ENCODE results near the gene HCRT. TPM values are rescaled to one million over a fixed set of nuclear protein-coding genes. Genes with fewer than 3 reads are reported as not detected.

The HCRT gene
- total and polyA plus RNA-seq, 5 experiments from 2014 or later: not detected

DNA sequence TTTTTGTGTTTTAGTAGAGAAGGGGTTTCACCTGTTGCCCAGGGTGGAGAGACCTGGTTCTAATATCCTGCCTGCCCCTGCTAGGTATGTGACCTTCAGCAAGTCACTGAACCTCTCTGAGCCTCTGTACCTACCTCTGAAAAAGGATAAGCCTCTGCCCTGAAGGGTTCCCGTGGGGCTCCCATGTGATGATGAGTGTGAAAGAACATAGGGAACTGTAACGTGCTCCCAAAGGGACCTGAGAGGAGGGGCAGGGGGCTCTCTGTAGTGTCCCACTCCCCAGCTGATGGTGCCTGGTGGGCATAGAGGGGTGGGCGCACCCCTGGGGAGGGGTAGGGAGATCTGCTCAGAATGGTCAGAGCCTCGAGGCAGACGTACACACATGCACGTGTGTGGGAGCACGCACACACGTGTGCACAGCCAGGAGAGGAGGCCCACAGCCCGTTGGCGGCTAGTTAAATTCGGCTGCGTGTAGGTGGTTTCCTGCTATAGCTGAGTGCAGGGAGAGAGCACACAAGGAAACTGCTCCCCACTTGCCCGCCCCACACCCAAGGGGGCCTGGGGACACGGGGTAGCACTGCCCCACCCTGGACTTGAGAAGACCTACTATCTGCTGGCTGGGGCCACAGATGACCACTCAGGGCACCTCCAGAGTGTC, 11.0 kb downstream of the HCRT start:
- ATAC-seq: no peak
- Mint-ChIP-seq H3K4me1 (peaks cover 8 to 13% (median 10%) of the 10 kb centered on the region in 4 donors), H3K27ac (no peak overlapping the region), H3K4me3 (no peak overlapping the region), H3K36me3 (no peaks in the 10 kb centered on the region), H3K9me3 (no peaks in the 10 kb centered on the region), H3K27me3 (peaks cover 4 to 20% (median 9%) of the 10 kb centered on the region in 5 donors)
- DNase-seq: no peak
- POLR2A ChIA-PET: interaction anchor here (0.7 to 1.1 kb wide), 2 partner anchors 7 to 34 kb away, joined by 3 to 4 read pairs; no protein-coding TSS in a partner anchor

DNA sequence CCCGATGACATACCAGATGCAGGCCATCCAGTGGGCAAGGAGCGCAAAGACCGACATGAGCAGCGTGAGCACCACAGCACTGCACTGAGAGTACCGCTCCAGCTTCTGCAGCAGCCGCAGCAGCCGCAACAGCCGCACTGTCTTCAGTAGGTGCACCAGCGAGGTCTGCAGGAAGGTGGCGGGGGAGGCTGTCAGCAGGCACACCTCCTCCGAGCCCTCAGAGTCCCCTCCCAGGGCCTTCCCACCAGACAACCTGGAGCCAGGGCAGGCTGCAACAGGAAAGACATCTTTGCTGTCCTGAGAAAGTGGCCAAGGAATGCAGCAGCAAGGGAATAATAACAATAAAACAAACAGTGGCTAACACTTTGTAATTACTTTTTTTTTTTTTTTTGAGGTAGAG, 13.4 kb downstream of the HCRT start:
- no peak for ATAC-seq
- peaks cover 0 to 12% (median 4%) of the 10 kb centered on the region in 4 donors for H3K4me1 Mint-ChIP-seq
- H3K27ac Mint-ChIP-seq: no peak overlapping the region
- peaks cover 0 to 4% (median 0%) of the 10 kb centered on the region in 5 donors for H3K27me3 Mint-ChIP-seq
- no peaks in the 10 kb centered on the region for H3K9me3 Mint-ChIP-seq
- POLR2A ChIA-PET: interaction anchor here (0.7 to 0.9 kb wide), 2 partner anchors 8 to 29 kb away, joined by 4 read pairs; partner anchors contain the start of gene KCNH4
- no peak for DNase-seq
- no peaks in the 10 kb centered on the region for H3K36me3 Mint-ChIP-seq
- H3K4me3 Mint-ChIP-seq: no peak overlapping the region

- Mint-ChIP-seq H3K36me3 (no peaks in the 10 kb centered on the region), H3K27ac (no peak overlapping the region), H3K9me3 (no peaks in the 10 kb centered on the region), H3K4me3 (no peak overlapping the region), H3K4me1 (peaks cover 0 to 7% (median 4%) of the 10 kb centered on the region in 4 donors), H3K27me3 (peaks cover 0 to 4% (median 0%) of the 10 kb centered on the region in 5 donors)
- ATAC-seq (no peak), DNase-seq (no peak)
- POLR2A ChIA-PET: no interaction called here
Measured at GRCh38 chr17:42169351-42169750, 15.9 kb downstream of the HCRT start.

GRCh38 chr17:42167807-42168206, 17.4 kb downstream of the HCRT start:
- no peak overlapping the region for H3K27ac Mint-ChIP-seq
- no peaks in the 10 kb centered on the region for H3K9me3 Mint-ChIP-seq
- H3K4me1 Mint-ChIP-seq: peaks cover 0 to 11% (median 4%) of the 10 kb centered on the region in 4 donors
- DNase-seq (no peak), ATAC-seq (no peak)
- H3K4me3 Mint-ChIP-seq: no peak overlapping the region
- POLR2A ChIA-PET: no interaction called here
- H3K36me3 Mint-ChIP-seq: no peaks in the 10 kb centered on the region
- peaks cover 0 to 4% (median 0%) of the 10 kb centered on the region in 5 donors for H3K27me3 Mint-ChIP-seq

DNA sequence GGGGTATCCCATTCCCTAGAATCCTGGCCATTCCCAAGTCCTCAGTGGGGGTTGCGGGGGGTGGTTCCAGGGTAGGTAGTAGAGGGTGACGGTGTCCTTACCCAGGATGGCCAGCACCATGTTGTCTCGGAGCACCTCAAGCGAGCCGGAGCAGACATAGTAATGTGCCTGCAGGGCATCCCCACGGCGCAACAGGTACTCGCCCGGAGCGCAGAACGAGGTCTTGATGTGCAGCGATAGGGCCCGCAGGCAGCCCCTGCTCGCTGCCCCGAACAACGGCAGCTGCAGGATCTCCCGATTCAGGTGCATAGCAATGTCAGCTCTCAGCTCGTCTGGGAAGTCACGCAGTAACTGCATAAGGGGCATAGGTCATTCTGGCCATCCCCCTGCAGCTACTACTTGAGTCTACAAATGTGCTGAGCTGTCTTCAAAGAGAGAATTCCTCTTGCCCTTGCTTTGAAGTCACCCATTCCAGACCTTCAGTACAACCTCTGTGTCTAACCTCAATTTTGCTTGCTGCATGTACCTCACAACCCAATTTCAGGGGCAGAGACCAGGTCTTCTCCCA, 19.0 kb downstream of the HCRT start:
- Mint-ChIP-seq H3K9me3 (no peaks in the 10 kb centered on the region), H3K4me3 (no peak overlapping the region), H3K27me3 (peaks cover 0 to 4% (median 0%) of the 10 kb centered on the region in 5 donors), H3K36me3 (no peaks in the 10 kb centered on the region), H3K4me1 (peaks cover 0 to 11% (median 3%) of the 10 kb centered on the region in 4 donors), H3K27ac (no peak overlapping the region)
- ATAC-seq (no peak), DNase-seq (no peak)
- POLR2A ChIA-PET: no interaction called here

GRCh38 chr17:42165751-42166150, 19.5 kb downstream of the HCRT start:
- no peaks in the 10 kb centered on the region for H3K9me3 Mint-ChIP-seq

GRCh38 chr17:42163696-42164407, 21.4 kb downstream of the HCRT start:
- ATAC-seq (no peak), DNase-seq (no peak)
- Mint-ChIP-seq H3K27ac (no peak overlapping the region), H3K4me3 (no peak overlapping the region), H3K9me3 (no peaks in the 10 kb centered on the region), H3K4me1 (peaks cover 0 to 8% (median 0%) of the 10 kb centered on the region in 4 donors), H3K27me3 (no peaks in the 10 kb centered on the region), H3K36me3 (no peaks in the 10 kb centered on the region)
- POLR2A ChIA-PET: no interaction called here

More at GRCh38 chr17:42165751-42166150, 19.5 kb downstream of the HCRT start:
- POLR2A ChIA-PET: no interaction called here
- ATAC-seq (no peak), DNase-seq (no peak)
- H3K27ac Mint-ChIP-seq: peak overlapping the region in 1 of 10 donors; percentile 46
- no peaks in the 10 kb centered on the region for H3K36me3 Mint-ChIP-seq
- peaks cover 0 to 4% (median 0%) of the 10 kb centered on the region in 5 donors for H3K27me3 Mint-ChIP-seq
- peaks cover 0 to 11% (median 2%) of the 10 kb centered on the region in 4 donors for H3K4me1 Mint-ChIP-seq
- H3K4me3 Mint-ChIP-seq: no peak overlapping the region

- Mint-ChIP-seq H3K4me1 (peaks cover 0 to 8% (median 0%) of the 10 kb centered on the region in 4 donors), H3K9me3 (no peaks in the 10 kb centered on the region), H3K27me3 (no peaks in the 10 kb centered on the region), H3K36me3 (no peaks in the 10 kb centered on the region), H3K27ac (peak overlapping the region in 2 of 10 donors; percentile 32 to 74), H3K4me3 (peak overlapping the region in 1 of 10 donors; percentile 62)
- ATAC-seq (no peak), DNase-seq (peak in 1 of 10 donors; percentile 11)
- POLR2A ChIA-PET: no interaction called here
Measured at GRCh38 chr17:42163113-42163512, 22.1 kb downstream of the HCRT start.

GRCh38 chr17:42160531-42160910, 24.7 kb downstream of the HCRT start:
- Mint-ChIP-seq H3K4me3 (no peak overlapping the region), H3K27ac (no peak overlapping the region), H3K4me1 (peaks cover 2 to 8% (median 7%) of the 10 kb centered on the region in 4 donors)

DNA sequence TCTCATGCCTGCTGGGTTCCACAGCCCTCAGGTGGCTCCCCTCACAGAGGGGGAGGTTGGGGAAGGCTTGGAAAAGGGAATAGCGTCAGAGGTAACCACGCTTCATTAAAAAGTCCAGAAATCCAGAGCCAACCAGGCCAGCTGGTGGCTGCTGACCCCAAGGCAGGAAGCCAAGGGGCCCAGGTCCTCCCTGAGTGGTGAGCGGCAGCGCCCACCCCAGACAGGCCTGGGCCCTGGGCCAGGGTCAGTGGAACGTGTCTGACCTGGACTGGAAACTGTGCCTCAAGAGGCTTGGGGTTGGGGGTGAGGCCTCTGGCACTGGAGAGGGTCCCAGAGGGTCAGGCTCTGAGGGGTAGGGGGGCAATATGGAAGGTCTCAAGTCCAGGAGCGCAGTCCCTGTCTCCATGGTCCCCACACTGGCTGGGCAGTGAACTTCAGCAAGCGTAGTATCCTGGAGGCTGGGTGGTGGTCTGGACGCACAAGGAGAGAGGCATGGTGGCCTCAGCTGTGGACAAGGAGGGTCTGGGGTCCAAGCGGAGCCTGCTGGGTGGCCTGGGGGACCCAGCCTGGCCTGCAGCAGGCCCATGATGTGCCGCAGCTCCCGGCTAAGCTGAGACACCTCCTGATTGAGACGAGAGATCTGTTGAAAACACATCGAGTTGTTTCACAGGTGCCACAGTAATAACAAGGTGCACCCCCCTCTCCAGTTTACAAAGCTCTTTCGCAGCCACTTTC, 25.3 kb downstream of the HCRT start:
- DNase-seq (no peak), ATAC-seq (no peak)
- H3K36me3 Mint-ChIP-seq: no peaks in the 10 kb centered on the region
- H3K9me3 Mint-ChIP-seq: peaks cover 0 to 2% (median 0%) of the 10 kb centered on the region in 9 donors
- H3K4me3 Mint-ChIP-seq: no peak overlapping the region
- POLR2A ChIA-PET: interaction anchor here (0.6 to 0.7 kb wide), 2 partner anchors 21 to 464 kb away, joined by 3 to 5 read pairs; no protein-coding TSS in a partner anchor
- H3K27me3 Mint-ChIP-seq: no peaks in the 10 kb centered on the region
- no peak overlapping the region for H3K27ac Mint-ChIP-seq
- H3K4me1 Mint-ChIP-seq: peaks cover 5 to 12% (median 9%) of the 10 kb centered on the region in 4 donors

More at GRCh38 chr17:42160531-42160910, 24.7 kb downstream of the HCRT start:
- no peaks in the 10 kb centered on the region for H3K27me3 Mint-ChIP-seq
- DNase-seq: no peak
- no peaks in the 10 kb centered on the region for H3K36me3 Mint-ChIP-seq
- no peak for ATAC-seq
- POLR2A ChIA-PET: interaction anchor here (0.6 to 0.7 kb wide), 3 partner anchors 21 to 656 kb away, joined by 3 to 5 read pairs (median 3); no protein-coding TSS in a partner anchor
- peaks cover 0 to 2% (median 0%) of the 10 kb centered on the region in 9 donors for H3K9me3 Mint-ChIP-seq

DNA sequence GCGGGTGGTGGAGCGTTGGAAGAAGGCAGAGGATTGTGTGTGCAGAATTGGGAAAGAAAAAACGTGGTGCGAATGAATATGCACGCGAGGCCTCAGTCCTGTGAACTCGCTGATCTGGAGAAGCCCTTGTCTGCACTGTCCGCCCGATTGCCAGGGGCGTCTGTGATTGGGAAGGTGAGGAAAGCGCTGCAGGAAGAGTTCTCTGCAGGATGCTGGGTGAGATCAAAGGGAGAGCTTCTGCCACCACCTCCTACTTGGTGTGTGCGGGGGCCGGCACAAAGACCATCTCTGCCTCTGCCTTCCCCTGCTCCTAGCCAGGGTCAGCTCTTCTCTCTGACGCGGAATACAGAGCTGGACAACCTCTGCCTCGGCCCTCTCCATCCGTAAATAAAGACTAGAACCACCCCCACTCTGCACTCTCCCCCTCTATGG, 29.6 kb downstream of the HCRT start:
- Mint-ChIP-seq H3K27ac (peak overlapping the region in 7 of 10 donors; percentile 57 to 98 (median 82)), H3K9me3 (peaks cover 0 to 3% (median 0%) of the 10 kb centered on the region in 9 donors), H3K27me3 (peaks cover 0 to 1% (median 0%) of the 10 kb centered on the region in 5 donors), H3K36me3 (peaks cover 0 to 11% (median 4%) of the 10 kb centered on the region in 3 donors), H3K4me3 (peak overlapping the region; percentile 72 to 98 (median 92)), H3K4me1 (peaks cover 20 to 47% (median 42%) of the 10 kb centered on the region in 4 donors)
- no peak for DNase-seq
- no peak for ATAC-seq
- POLR2A ChIA-PET: interaction anchor here (0.6 to 1.7 kb wide), 13 partner anchors 12 to 1232 kb away, joined by 3 to 11 read pairs (median 3); partner anchors contain the start of genes CNP, DHX58, DNAJC7 and GHDC

Data from naive thymus-derived CD8-positive, alpha-beta T cell (primary cell).